GM12891 (cell line): ENCODE results near the gene MICAL1.

ENCODE experiments used
- PAX5 ChIP-seq: IDR thresholded peaks from 2 replicates; pipeline ENCODE4 v1.6.1; 2011; ENCODE audit warnings: low read length, moderate library complexity, mild to moderate bottlenecking; ENCODE audit not compliant: insufficient read depth, severe bottlenecking
- POLR2A ChIP-seq: IDR thresholded peaks from 2 replicates; pipeline ENCODE4 v1.6.1; 2011; ENCODE audit warnings: low read depth, low read length, control low read depth
- POLR2AphosphoS5 ChIP-seq: IDR thresholded peaks from 2 replicates; pipeline ENCODE4 v1.6.1; 2011; ENCODE audit warnings: low read depth, low read length, control low read depth
- POU2F2 ChIP-seq: IDR thresholded peaks from 2 replicates; pipeline ENCODE4 v1.6.1; 2011; ENCODE audit warnings: low read depth, mild to moderate bottlenecking, control low read depth, low read length, moderate library complexity
- SPI1 ChIP-seq: IDR thresholded peaks from 2 replicates; pipeline ENCODE4 v1.6.1; 2011; ENCODE audit warnings: low read depth, low read length, control low read depth
- TAF1 ChIP-seq: IDR thresholded peaks from 2 replicates; pipeline ENCODE4 v1.6.1; 2011; ENCODE audit warnings: low read depth, low read length, control low read depth

- TF ChIP-seq POLR2A, result no peak
- TF ChIP-seq SPI1, result no peak
- no peak for TF ChIP-seq POLR2AphosphoS5
- TF ChIP-seq TAF1, result no peak
- TF ChIP-seq PAX5, result no peak
- TF ChIP-seq POU2F2, result no peak
Observed at GRCh38 chr6:109429496-109429895, 26.1 kb downstream of the MICAL1 start.
